ENCODE results near the gene ANKRD35. TPM values are rescaled to one million over a fixed set of nuclear protein-coding genes. Genes with fewer than 3 reads are reported as not detected.

The ANKRD35 gene
- total RNA-seq, 1 experiment from 2014 or later, result not detected

DNA sequence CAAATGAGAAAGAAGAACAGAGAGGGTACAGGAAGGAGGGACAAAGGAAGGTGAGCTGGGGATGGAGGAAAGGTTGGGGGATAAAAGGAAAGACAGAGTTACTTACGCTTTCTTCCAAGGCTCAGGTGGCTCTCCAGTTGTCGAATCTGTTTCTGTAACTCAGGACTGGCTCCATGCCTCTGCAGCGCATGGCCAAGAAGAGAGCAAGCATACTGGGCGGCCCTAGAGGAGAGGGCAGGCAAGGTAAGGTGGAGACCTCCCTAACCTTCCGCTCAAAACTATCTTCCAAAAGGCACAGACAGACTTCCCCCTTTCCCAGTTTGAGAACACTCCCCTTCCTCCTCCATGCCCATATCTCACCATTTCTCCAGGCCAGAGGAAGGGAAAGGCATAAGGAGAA lies 31.9 kb upstream of the ANKRD35 start (continued):
- TF ChIP-seq YY1 (IDR thresholded peaks at IDR 0.05; ENCODE audit: extremely low read depth, insufficient replicate concordance, low read depth, low read length) (no peak), POLR2A (IDR thresholded peaks at IDR 0.05; ENCODE audit: borderline replicate concordance, extremely low read depth, insufficient read depth, insufficient read length) (no peak)

DNA sequence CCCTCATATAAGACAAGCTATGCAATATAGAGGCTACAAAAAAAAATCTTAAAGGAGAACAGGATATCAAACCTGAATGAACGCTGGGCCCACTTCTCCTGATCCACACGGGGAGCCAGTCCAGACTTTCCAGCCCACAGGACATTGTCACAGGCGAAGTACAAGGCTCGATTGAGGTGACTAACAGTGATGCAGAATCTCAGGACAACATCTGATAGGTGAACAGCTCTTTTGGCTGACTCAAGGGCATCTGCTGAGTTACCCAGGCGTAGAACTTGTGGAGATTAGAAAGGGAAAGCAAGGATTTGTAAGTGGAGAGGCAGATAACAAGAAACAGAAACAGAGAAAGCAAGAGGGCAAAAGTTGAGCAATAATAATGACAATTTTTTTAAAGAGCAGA lies 31.1 kb upstream of the ANKRD35 start:
- Histone ChIP-seq H3K36me3 (ENCODE audit: control insufficient read depth in 1 of 2, insufficient read depth in 2 of 2, low read length in 2 of 2) (peaks cover 6 to 12% of the 10 kb centered on the region in 2 experiments; a peak in 3 of 4 replicates), H4K20me1 (ENCODE audit: insufficient read depth) (no peaks in the 10 kb centered on the region), H3K4me1 (ENCODE audit: control insufficient read depth in 1 of 2, insufficient read depth in 2 of 2, low read length in 2 of 2) (peaks cover 9 to 25% of the 10 kb centered on the region in 2 experiments; a peak in 3 of 4 replicates), H3K9ac (ENCODE audit: low read length) (no peak overlapping the region), H2AFZ (ENCODE audit: low read depth, low read length, poor library complexity, severe bottlenecking) (no peak overlapping the region), H3K4me2 (ENCODE audit: low read length) (no peak overlapping the region; the same call in 1 of the 2 replicates), H3K9me3 (ENCODE audit: control insufficient read depth in 1 of 2, insufficient read depth in 1 of 2, low read depth in 1 of 2, low read length in 2 of 2) (no peaks in the 10 kb centered on the region), H3K4me3 (replicated peaks in 1 of 2; ENCODE audit: low read depth in 1 of 2, low read length in 2 of 2) (no peak overlapping the region), H3K27ac (ENCODE audit: low read depth, low read length) (no peak overlapping the region), H3K79me2 (ENCODE audit: insufficient read depth, low read length) (no peaks in the 10 kb centered on the region; the same call in 1 of the 2 replicates), H3K9me2 (ENCODE audit: insufficient read depth) (no peaks in the 10 kb centered on the region), H3K27me3 (ENCODE audit: insufficient read depth, low read length) (no peaks in the 10 kb centered on the region)
- ChIA-PET POLR2A (interaction anchor here (1.4 kb wide), 2 partner anchors 11 to 57 kb away, joined by 3 read pairs; partner anchors contain the start of gene RBM8A), CTCF (no interaction called here), RAD21 (ENCODE audit: low non-redundant PET in 1 of 2, low total read pairs in 2 of 2, uncharacterized antibody in 2 of 2, unreplicated experiment in 2 of 2) (no interaction called here)
- no peak for DNase-seq (ENCODE audit: low read depth, low spot score)
- TF ChIP-seq EZH2 (IDR thresholded peaks at IDR 0.05) (no peak), SRF (IDR thresholded peaks at IDR 0.05; ENCODE audit: low read depth) (no peak), FOSL1 (IDR thresholded peaks at IDR 0.05; ENCODE audit: low read depth) (no peak), ZNF274 (IDR thresholded peaks at IDR 0.05; ENCODE audit: low read depth, low read length) (no peak), CBX3 (IDR thresholded peaks at IDR 0.05; ENCODE audit: low read depth) (no peak), POLR2AphosphoS5 (IDR thresholded peaks at IDR 0.05; ENCODE audit: low read depth, low read length) (no peak), EGR1 (IDR thresholded peaks at IDR 0.05; ENCODE audit: low read depth) (no peak), JUND (IDR thresholded peaks at IDR 0.05) (no peak), ELF1 (IDR thresholded peaks at IDR 0.05; ENCODE audit: borderline replicate concordance, low read depth) (no peak), CEBPB (IDR thresholded peaks at IDR 0.05; ENCODE audit: low read depth) (no peak), EZH2phosphoT487 (IDR thresholded peaks at IDR 0.05; ENCODE audit: borderline replicate concordance) (no peak), TCF7L2 (IDR thresholded peaks at IDR 0.05; ENCODE audit: borderline replicate concordance, extremely low read depth, insufficient read depth, insufficient read length) (no peak), ZFX (IDR thresholded peaks at IDR 0.05) (no peak), YY1 (IDR thresholded peaks at IDR 0.05; ENCODE audit: extremely low read depth, insufficient replicate concordance, low read depth, low read length) (no peak), RAD21 (IDR thresholded peaks at IDR 0.05; ENCODE audit: low read depth) (no peak)
- TF ChIP-seq, protein P1, sequence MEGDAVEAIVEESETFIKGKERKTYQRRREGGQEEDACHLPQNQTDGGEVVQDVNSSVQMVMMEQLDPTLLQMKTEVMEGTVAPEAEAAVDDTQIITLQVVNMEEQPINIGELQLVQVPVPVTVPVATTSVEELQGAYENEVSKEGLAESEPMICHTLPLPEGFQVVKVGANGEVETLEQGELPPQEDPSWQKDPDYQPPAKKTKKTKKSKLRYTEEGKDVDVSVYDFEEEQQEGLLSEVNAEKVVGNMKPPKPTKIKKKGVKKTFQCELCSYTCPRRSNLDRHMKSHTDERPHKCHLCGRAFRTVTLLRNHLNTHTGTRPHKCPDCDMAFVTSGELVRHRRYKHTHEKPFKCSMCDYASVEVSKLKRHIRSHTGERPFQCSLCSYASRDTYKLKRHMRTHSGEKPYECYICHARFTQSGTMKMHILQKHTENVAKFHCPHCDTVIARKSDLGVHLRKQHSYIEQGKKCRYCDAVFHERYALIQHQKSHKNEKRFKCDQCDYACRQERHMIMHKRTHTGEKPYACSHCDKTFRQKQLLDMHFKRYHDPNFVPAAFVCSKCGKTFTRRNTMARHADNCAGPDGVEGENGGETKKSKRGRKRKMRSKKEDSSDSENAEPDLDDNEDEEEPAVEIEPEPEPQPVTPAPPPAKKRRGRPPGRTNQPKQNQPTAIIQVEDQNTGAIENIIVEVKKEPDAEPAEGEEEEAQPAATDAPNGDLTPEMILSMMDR (IDR thresholded peaks at IDR 0.05 in 2 of 3, conservative IDR thresholded peaks at IDR 0.05 in 1 of 3; ENCODE audit: borderline replicate concordance in 1 of 3, insufficient read depth in 1 of 3, low read depth in 2 of 3, low read length in 2 of 3), result no peak
- TF ChIP-seq, protein P2, sequence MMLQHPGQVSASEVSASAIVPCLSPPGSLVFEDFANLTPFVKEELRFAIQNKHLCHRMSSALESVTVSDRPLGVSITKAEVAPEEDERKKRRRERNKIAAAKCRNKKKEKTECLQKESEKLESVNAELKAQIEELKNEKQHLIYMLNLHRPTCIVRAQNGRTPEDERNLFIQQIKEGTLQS (IDR thresholded peaks at IDR 0.05), result no peak
- TF ChIP-seq, protein P3, sequence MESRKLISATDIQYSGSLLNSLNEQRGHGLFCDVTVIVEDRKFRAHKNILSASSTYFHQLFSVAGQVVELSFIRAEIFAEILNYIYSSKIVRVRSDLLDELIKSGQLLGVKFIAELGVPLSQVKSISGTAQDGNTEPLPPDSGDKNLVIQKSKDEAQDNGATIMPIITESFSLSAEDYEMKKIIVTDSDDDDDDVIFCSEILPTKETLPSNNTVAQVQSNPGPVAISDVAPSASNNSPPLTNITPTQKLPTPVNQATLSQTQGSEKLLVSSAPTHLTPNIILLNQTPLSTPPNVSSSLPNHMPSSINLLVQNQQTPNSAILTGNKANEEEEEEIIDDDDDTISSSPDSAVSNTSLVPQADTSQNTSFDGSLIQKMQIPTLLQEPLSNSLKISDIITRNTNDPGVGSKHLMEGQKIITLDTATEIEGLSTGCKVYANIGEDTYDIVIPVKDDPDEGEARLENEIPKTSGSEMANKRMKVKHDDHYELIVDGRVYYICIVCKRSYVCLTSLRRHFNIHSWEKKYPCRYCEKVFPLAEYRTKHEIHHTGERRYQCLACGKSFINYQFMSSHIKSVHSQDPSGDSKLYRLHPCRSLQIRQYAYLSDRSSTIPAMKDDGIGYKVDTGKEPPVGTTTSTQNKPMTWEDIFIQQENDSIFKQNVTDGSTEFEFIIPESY (IDR thresholded peaks at IDR 0.05; ENCODE audit: extremely low read depth, insufficient replicate concordance, low read length), result no peak
- TF ChIP-seq, protein P4, sequence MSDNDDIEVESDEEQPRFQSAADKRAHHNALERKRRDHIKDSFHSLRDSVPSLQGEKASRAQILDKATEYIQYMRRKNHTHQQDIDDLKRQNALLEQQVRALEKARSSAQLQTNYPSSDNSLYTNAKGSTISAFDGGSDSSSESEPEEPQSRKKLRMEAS (IDR thresholded peaks at IDR 0.05), result no peak
- BruUV-seq (replicated peaks), result no TSS peak
- intact Hi-C loops (cut with micrococcal nuclease), result loop anchor here (5.0 kb wide), 1 partner anchor 46 kb away; the partner anchor contains the start of genes ANKRD34A and POLR3GL
- no peak for ATAC-seq

Data from HCT116 (cell line).